Measurements from ENCODE around the gene LPAR3. TPM values are rescaled to one million over a fixed set of nuclear protein-coding genes. Genes with fewer than 3 reads are reported as not detected.

The LPAR3 gene
- total and polyA plus RNA-seq, 2 donors (not counting 1 experiment from before 2014, with no cell fraction given), result 1.8 to 7.6 TPM

GRCh38 chr1:84890566-84890965 lies 2.4 kb downstream of the LPAR3 start:
- no peak overlapping the region for H3K9ac ChIP-seq (ENCODE audit: insufficient read depth, low read length)
- TF ChIP-seq CTCF (conservative IDR thresholded peaks at IDR 0.05 in 1 of 2, IDR thresholded peaks at IDR 0.05 in 1 of 2; ENCODE audit: low read depth in 1 of 2, low read length in 2 of 2), result no peak
- no peak for TF ChIP-seq EZH2 (IDR thresholded peaks at IDR 0.05; ENCODE audit: low read length, missing control alignments)
- H3K36me3 ChIP-seq (ENCODE audit: control insufficient read depth, insufficient read depth, low read length), result no peaks in the 10 kb centered on the region
- H3K4me2 ChIP-seq (ENCODE audit: extremely low read depth, insufficient read depth, low read length), result no peak overlapping the region
- H4K20me1 ChIP-seq (ENCODE audit: control insufficient read depth, extremely low read depth, insufficient read depth, low read length), result no peaks in the 10 kb centered on the region
- H3K79me2 ChIP-seq (ENCODE audit: control insufficient read depth, insufficient read depth, low read length), result no peaks in the 10 kb centered on the region
- H3K4me1 ChIP-seq (ENCODE audit: control insufficient read depth, extremely low read depth, insufficient read depth, low read length), result no peaks in the 10 kb centered on the region
- no peak overlapping the region for H3K27ac ChIP-seq (ENCODE audit: insufficient read depth, low read length)
- H3K27me3 ChIP-seq (ENCODE audit: control insufficient read depth, insufficient read depth, low read length), result peaks cover 5% of the 10 kb centered on the region
- no peak for DNase-seq (ENCODE audit: low read depth in 2 of 2)
- no peak overlapping the region for H2AFZ ChIP-seq (ENCODE audit: low read length)
- no peaks in the 10 kb centered on the region for H3K9me3 ChIP-seq (ENCODE audit: control insufficient read depth, insufficient read depth, low read depth, low read length)
- H3K4me3 ChIP-seq (replicated peaks in 1 of 4; ENCODE audit: control extremely low read depth in 1 of 4, insufficient read depth in 1 of 4, low read depth in 3 of 4, low read length in 4 of 4), result no peak overlapping the region

- peaks cover 5% of the 10 kb centered on the region for H3K27me3 ChIP-seq (ENCODE audit: control insufficient read depth, insufficient read depth, low read length)
- H3K36me3 ChIP-seq (ENCODE audit: control insufficient read depth, insufficient read depth, low read length), result no peaks in the 10 kb centered on the region
- H3K27ac ChIP-seq (ENCODE audit: insufficient read depth, low read length), result no peak overlapping the region
- H3K4me1 ChIP-seq (ENCODE audit: control insufficient read depth, extremely low read depth, insufficient read depth, low read length), result no peaks in the 10 kb centered on the region
- no peak overlapping the region for H2AFZ ChIP-seq (ENCODE audit: low read length)
- no peak overlapping the region for H3K9ac ChIP-seq (ENCODE audit: insufficient read depth, low read length)
- no peaks in the 10 kb centered on the region for H4K20me1 ChIP-seq (ENCODE audit: control insufficient read depth, extremely low read depth, insufficient read depth, low read length)
- H3K79me2 ChIP-seq (ENCODE audit: control insufficient read depth, insufficient read depth, low read length), result no peaks in the 10 kb centered on the region
- no peaks in the 10 kb centered on the region for H3K9me3 ChIP-seq (ENCODE audit: control insufficient read depth, insufficient read depth, low read depth, low read length)
- no peak for DNase-seq (ENCODE audit: low read depth in 2 of 2)
- H3K4me2 ChIP-seq (ENCODE audit: extremely low read depth, insufficient read depth, low read length), result no peak overlapping the region
- H3K4me3 ChIP-seq (replicated peaks in 1 of 4; ENCODE audit: control extremely low read depth in 1 of 4, insufficient read depth in 1 of 4, low read depth in 3 of 4, low read length in 4 of 4), result no peak overlapping the region
- no peak for TF ChIP-seq CTCF (conservative IDR thresholded peaks at IDR 0.05 in 1 of 2, IDR thresholded peaks at IDR 0.05 in 1 of 2; ENCODE audit: low read depth in 1 of 2, low read length in 2 of 2)
- no peak for TF ChIP-seq EZH2 (IDR thresholded peaks at IDR 0.05; ENCODE audit: low read length, missing control alignments)
Measured at GRCh38 chr1:84889437-84889836, 3.6 kb downstream of the LPAR3 start.

- Histone ChIP-seq H3K4me2 (ENCODE audit: extremely low read depth, insufficient read depth, low read length) (no peak overlapping the region), H3K9me3 (ENCODE audit: control insufficient read depth, insufficient read depth, low read depth, low read length) (no peaks in the 10 kb centered on the region), H3K27me3 (ENCODE audit: control insufficient read depth, insufficient read depth, low read length) (peaks cover 4% of the 10 kb centered on the region), H3K27ac (ENCODE audit: insufficient read depth, low read length) (no peak overlapping the region), H3K36me3 (ENCODE audit: control insufficient read depth, insufficient read depth, low read length) (no peaks in the 10 kb centered on the region), H3K4me3 (replicated peaks in 1 of 4; ENCODE audit: control extremely low read depth in 1 of 4, insufficient read depth in 1 of 4, low read depth in 3 of 4, low read length in 4 of 4) (no peak overlapping the region), H2AFZ (ENCODE audit: low read length) (no peak overlapping the region), H3K4me1 (ENCODE audit: control insufficient read depth, extremely low read depth, insufficient read depth, low read length) (no peaks in the 10 kb centered on the region), H3K9ac (ENCODE audit: insufficient read depth, low read length) (no peak overlapping the region), H4K20me1 (ENCODE audit: control insufficient read depth, extremely low read depth, insufficient read depth, low read length) (no peaks in the 10 kb centered on the region), H3K79me2 (ENCODE audit: control insufficient read depth, insufficient read depth, low read length) (no peaks in the 10 kb centered on the region)
- TF ChIP-seq CTCF (conservative IDR thresholded peaks at IDR 0.05 in 1 of 2, IDR thresholded peaks at IDR 0.05 in 1 of 2; ENCODE audit: low read depth in 1 of 2, low read length in 2 of 2) (no peak), EZH2 (IDR thresholded peaks at IDR 0.05; ENCODE audit: low read length, missing control alignments) (no peak)
- DNase-seq (ENCODE audit: low read depth in 2 of 2), result no peak
Measured at GRCh38 chr1:84888753-84889152, 4.3 kb downstream of the LPAR3 start.

Measured in fibroblast of lung (primary cell).